Effector memory CD4-positive, alpha-beta T cell (primary cell): Measurements from ENCODE around the gene RSBN1L.

ENCODE experiments used
- DNase-seq, 3 donors: peaks; one replicate each; pipeline ENCODE4 v3.0.0-alpha.2; 2020
- H3K27ac ChIP-seq: 2 replicates; pipeline ENCODE4 v1.7.0; 2013; ENCODE audit warnings: mild to moderate bottlenecking, low read length, moderate library complexity; ENCODE audit not compliant: insufficient read depth, poor library complexity, severe bottlenecking
- H3K27me3 ChIP-seq: replicated peaks from 2 replicates; pipeline ENCODE4 v1.7.0; 2013; ENCODE audit warnings: mild to moderate bottlenecking, low read length; ENCODE audit not compliant: insufficient read depth, control insufficient read depth, poor library complexity, severe bottlenecking
- H3K36me3 ChIP-seq: 2 replicates; pipeline ENCODE4 v1.7.0; 2013; ENCODE audit warnings: mild to moderate bottlenecking, low read length, moderate library complexity; ENCODE audit not compliant: control insufficient read depth, insufficient read depth
- H3K4me1 ChIP-seq: 2 replicates; pipeline ENCODE4 v1.7.0; 2013; ENCODE audit warnings: low read length, mild to moderate bottlenecking; ENCODE audit not compliant: control insufficient read depth, insufficient read depth, poor library complexity, severe bottlenecking
- H3K4me3 ChIP-seq: 2 replicates; pipeline ENCODE4 v1.7.0; 2013; ENCODE audit warnings: low read length, low read depth, mild to moderate bottlenecking; ENCODE audit not compliant: insufficient read depth, poor library complexity, severe bottlenecking
- H3K9me3 ChIP-seq: 2 replicates; pipeline ENCODE4 v1.7.0; 2013; ENCODE audit warnings: mild to moderate bottlenecking, low read length, moderate library complexity; ENCODE audit not compliant: control insufficient read depth

RSBN1L gene

DNA sequence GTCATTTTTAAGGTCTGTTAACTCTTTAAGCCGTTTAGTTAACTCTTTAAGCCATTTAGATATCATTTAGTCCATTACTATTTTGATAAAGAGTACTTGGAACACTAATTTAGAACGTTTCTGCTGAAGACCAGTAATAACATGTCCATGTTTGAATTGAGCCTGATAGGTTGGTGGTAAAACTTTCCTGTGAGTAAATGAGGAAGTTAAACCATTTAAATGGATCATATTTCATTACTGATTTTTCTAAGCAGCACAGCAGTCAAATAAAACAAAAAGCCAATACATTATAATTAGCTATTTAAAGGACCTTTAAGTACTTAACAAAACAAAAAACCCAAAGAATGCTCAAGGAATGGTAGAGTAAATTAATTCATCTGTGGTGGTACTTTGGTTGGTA is 131.7 kb downstream of the RSBN1L start:
- DNase-seq = no peak
- Histone ChIP-seq H3K27ac (no peak overlapping the region), H3K9me3 (no peaks in the 10 kb centered on the region), H3K36me3 (no peaks in the 10 kb centered on the region), H3K4me3 (no peak overlapping the region), H3K4me1 (peaks cover 22% of the 10 kb centered on the region), H3K27me3 (no peaks in the 10 kb centered on the region)

DNA sequence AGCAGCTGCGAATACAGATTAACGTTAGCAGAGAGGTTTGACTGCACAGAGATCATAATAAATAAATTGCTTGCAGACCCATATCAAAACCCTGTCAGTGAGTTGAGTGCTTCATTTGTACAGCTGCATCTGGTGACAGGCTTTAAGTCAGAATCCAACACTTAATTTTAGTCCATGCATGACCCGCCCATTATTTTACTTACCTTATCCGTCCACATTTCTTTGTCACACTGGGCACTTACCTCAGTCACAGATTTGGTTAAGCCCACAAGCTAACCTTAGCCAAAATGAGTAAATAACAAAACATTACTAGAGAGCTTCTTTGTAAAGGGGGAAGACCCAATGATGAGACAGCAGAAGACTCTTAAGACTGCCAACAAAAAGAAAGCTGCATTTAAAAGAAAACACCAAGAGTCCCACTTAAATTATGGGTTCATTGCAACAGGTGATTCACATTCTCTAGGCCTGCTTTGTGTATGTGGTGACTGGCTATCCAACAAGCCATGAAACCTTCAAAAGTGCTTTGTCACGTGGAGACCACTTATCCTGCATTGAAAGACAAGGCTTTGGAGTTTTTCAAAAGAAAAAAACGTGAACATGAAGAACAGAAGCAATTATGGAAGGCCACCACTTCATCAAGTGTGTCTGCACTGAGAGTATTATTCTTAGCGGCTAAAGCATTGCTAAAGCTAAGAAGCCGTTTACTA is 134.5 kb downstream of the RSBN1L start:
- Histone ChIP-seq H3K36me3 (no peaks in the 10 kb centered on the region), H3K27ac (no peak overlapping the region), H3K27me3 (no peaks in the 10 kb centered on the region), H3K4me3 (no peak overlapping the region), H3K9me3 (no peaks in the 10 kb centered on the region), H3K4me1 (peaks cover 30% of the 10 kb centered on the region)
- DNase-seq = no peak

DNA sequence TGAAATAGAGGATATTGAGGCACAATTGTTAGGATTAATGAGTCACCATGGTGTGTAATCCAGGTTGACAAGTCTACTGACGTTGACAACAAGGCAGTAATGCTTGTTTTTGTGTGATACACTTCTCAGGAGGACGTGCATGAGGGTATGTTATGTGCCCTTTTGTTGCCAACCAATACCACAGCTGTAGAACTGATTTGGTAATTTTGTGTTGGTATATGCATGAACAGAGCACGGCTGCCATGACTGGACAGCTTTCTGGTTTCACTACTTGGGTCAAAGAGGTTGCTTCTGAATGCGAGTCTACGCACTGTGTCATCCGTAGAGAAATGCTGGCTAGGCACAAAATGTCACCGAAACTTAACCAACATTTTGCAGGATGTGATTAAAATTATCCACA is 135.2 kb downstream of the RSBN1L start:
- H3K27ac ChIP-seq = no peak overlapping the region
- H3K4me1 ChIP-seq = peaks cover 28% of the 10 kb centered on the region
- H3K27me3 ChIP-seq = no peaks in the 10 kb centered on the region
- H3K36me3 ChIP-seq = no peaks in the 10 kb centered on the region
- DNase-seq = no peak
- H3K4me3 ChIP-seq = peak overlapping the region; percentile 22
- H3K9me3 ChIP-seq = no peaks in the 10 kb centered on the region

DNA sequence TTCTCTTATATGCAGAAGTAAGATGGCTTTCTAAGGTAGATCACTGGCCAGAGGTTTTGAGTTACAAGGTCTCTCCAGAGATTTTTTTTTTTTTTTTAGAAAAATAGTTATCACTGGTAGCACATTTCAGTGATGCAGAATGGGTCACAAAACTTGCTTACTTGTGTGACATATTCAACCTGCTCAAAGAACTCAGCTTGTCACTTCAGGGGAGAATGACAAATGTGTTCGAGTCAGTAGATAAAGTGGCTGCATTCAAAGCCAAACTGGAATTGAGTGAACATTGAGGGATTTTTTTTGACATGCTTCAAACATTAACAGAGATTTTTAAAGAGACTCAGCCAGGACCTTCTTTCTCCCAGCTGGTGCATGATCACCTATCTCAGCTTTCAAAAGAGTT is 135.7 kb downstream of the RSBN1L start:
- Histone ChIP-seq H3K9me3 (no peaks in the 10 kb centered on the region), H3K27me3 (no peaks in the 10 kb centered on the region), H3K36me3 (no peaks in the 10 kb centered on the region), H3K27ac (no peak overlapping the region), H3K4me3 (peak overlapping the region; percentile 22), H3K4me1 (peaks cover 26% of the 10 kb centered on the region)
- DNase-seq = no peak
